Measurements from ENCODE around the gene SYNM.

- TF ChIP-seq CTCF (IDR thresholded peaks at IDR 0.05; ENCODE audit: poor library complexity, severe bottlenecking) (no peak), EP300 (conservative IDR thresholded peaks at IDR 0.05; ENCODE audit: poor library complexity, severe bottlenecking) (no peak), SMC3 (conservative IDR thresholded peaks at IDR 0.05; ENCODE audit: poor library complexity) (no peak), POLR2AphosphoS5 (IDR thresholded peaks at IDR 0.05) (no peak), REST (IDR thresholded peaks at IDR 0.05; ENCODE audit: borderline replicate concordance) (no peak)
These were observed 34.4 kb downstream of the SYNM start for GRCh38 chr15:99139276-99139675.
